CD14-positive monocyte (primary cell): ENCODE data around the gene FRAS1. TPM values are rescaled to one million over a fixed set of nuclear protein-coding genes. Genes with fewer than 3 reads are reported as not detected.

Experiments used
- DNase-seq, 3 donors: peaks; one replicate each; pipeline ENCODE4 v3.0.0-alpha.2; 2011 to 2022
- H2AFZ ChIP-seq: 2 replicates; pipeline ENCODE4 v1.6.0; 2012; ENCODE audit warnings: mild to moderate bottlenecking, low read depth, low read length, inconsistent platforms; ENCODE audit not compliant: insufficient read depth, poor library complexity, severe bottlenecking
- H3K27ac ChIP-seq, 2 donors: 1 replicate in 1 of 2; 2 replicates in 1 of 2; pipeline ENCODE4 v1.5.1; 2012 to 2013; ENCODE audit warnings: low read length in 2 of 2, control low read depth in 1 of 2, inconsistent platforms in 1 of 2, low read depth in 1 of 2, mild to moderate bottlenecking in 1 of 2
- H3K27me3 ChIP-seq, 2 donors: one replicate each; pipeline versions ENCODE4 v1.6.0 to v1.6.1; 2011 to 2013; ENCODE audit warnings: low read length in 2 of 2; ENCODE audit not compliant: control insufficient read depth in 2 of 2, insufficient read depth in 2 of 2
- H3K36me3 ChIP-seq, 2 donors: replicated peaks in 1 of 2; 1 replicate in 1 of 2; 2 replicates in 1 of 2; pipeline versions ENCODE4 v1.5.1 to v1.6.1; 2012 to 2013; ENCODE audit warnings: low read length in 2 of 2, control low read depth in 1 of 2, inconsistent platforms in 1 of 2, mild to moderate bottlenecking in 1 of 2; ENCODE audit not compliant: insufficient read depth in 2 of 2, control insufficient read depth in 1 of 2
- H3K4me1 ChIP-seq, 2 donors: 1 replicate in 1 of 2; 2 replicates in 1 of 2; pipeline versions ENCODE4 v1.5.1 to v1.6.1; 2012 to 2013; ENCODE audit warnings: low read length in 2 of 2, control low read depth in 1 of 2, inconsistent platforms in 1 of 2, mild to moderate bottlenecking in 1 of 2, moderate library complexity in 1 of 2; ENCODE audit not compliant: insufficient read depth in 2 of 2, control insufficient read depth in 1 of 2
- H3K4me2 ChIP-seq: replicated peaks from 2 replicates; pipeline ENCODE3; 2012; ENCODE audit warnings: low read length, moderate library complexity, mild to moderate bottlenecking; ENCODE audit not compliant: poor library complexity, severe bottlenecking; ENCODE audit errors: extremely low read depth
- H3K4me3 ChIP-seq, 3 experiments: fragments of 200-600 bp in 1 of 3; sonication (generic) in 1 of 3; replicated peaks in 1 of 3; 1 replicate in 2 of 3; 2 replicates in 1 of 3; pipeline ENCODE4 v1.5.1; 2011 to 2013; ENCODE audit warnings: low read length in 3 of 3, mild to moderate bottlenecking in 3 of 3, control low read depth in 2 of 3, low read depth in 2 of 3, inconsistent platforms in 1 of 3, moderate library complexity in 1 of 3
- H3K79me2 ChIP-seq: 2 replicates; pipeline ENCODE4 v1.6.0; 2012; ENCODE audit warnings: mild to moderate bottlenecking, control low read depth, inconsistent platforms, low read length, moderate library complexity; ENCODE audit not compliant: insufficient read depth
- H3K9ac ChIP-seq: 2 replicates; pipeline ENCODE4 v1.6.0; 2017; ENCODE audit warnings: low read length, mild to moderate bottlenecking; ENCODE audit not compliant: insufficient read depth, poor library complexity, severe bottlenecking
- H3K9me3 ChIP-seq, 2 donors: replicated peaks in 1 of 2; 1 replicate in 1 of 2; 2 replicates in 1 of 2; pipeline versions ENCODE4 v1.5.1 to v1.6.1; 2012 to 2013; ENCODE audit warnings: low read length in 2 of 2, control low read depth in 1 of 2; ENCODE audit not compliant: control insufficient read depth in 1 of 2, insufficient read depth in 1 of 2
- H4K20me1 ChIP-seq: 2 replicates; pipeline ENCODE4 v1.6.0; 2012; ENCODE audit warnings: mild to moderate bottlenecking, low read length, control low read depth, moderate library complexity; ENCODE audit not compliant: insufficient read depth
- H3K27ac Mint-ChIP-seq, 7 donors: one replicate each; pipeline ENCODE4 v1.8.0; 2020; ENCODE audit warnings: mild to moderate bottlenecking in 7 of 7, mixed read lengths in 7 of 7, moderate library complexity in 6 of 7, inconsistent platforms in 2 of 7
- H3K27me3 Mint-ChIP-seq, 3 donors: one replicate each; pipeline ENCODE4 v1.8.0; 2021 to 2022; ENCODE audit warnings: low read depth in 3 of 3, mild to moderate bottlenecking in 3 of 3, mixed read lengths in 3 of 3, moderate library complexity in 3 of 3, inconsistent platforms in 1 of 3
- H3K36me3 Mint-ChIP-seq, 2 donors: one replicate each; pipeline ENCODE4 v1.8.0; 2020; ENCODE audit warnings: mixed read lengths in 2 of 2, inconsistent platforms in 1 of 2, mild to moderate bottlenecking in 1 of 2
- H3K4me1 Mint-ChIP-seq: one replicate; pipeline ENCODE4 v1.8.0; 2020; ENCODE audit warnings: mild to moderate bottlenecking, mixed read lengths
- H3K4me3 Mint-ChIP-seq, 2 donors: one replicate each; pipeline ENCODE4 v1.8.0; 2020; ENCODE audit warnings: mild to moderate bottlenecking in 2 of 2, mixed read lengths in 2 of 2, moderate library complexity in 1 of 2
- H3K9me3 Mint-ChIP-seq, 7 donors: one replicate each; pipeline ENCODE4 v1.8.0; 2020 to 2022; ENCODE audit warnings: mixed read lengths in 7 of 7, mild to moderate bottlenecking in 6 of 7, moderate library complexity in 6 of 7, inconsistent platforms in 2 of 7
- CTCF ChIP-seq: fragments of 200-600 bp; IDR thresholded peaks from one replicate; pipeline ENCODE4 v1.8.0; 2022; ENCODE audit warnings: antibody characterized with exemption, mild to moderate bottlenecking
- WGBS: methylation state at CpG from one replicate; pipeline ENCODE4 v1.1.5; 2013; ENCODE audit warnings: missing lambda C conversion rate; ENCODE audit not compliant: insufficient coverage; 5-methylcytosine and 5-hydroxymethylcytosine counted together
- intact Hi-C, 2 donors: fragments of 100-400 bp; cut with micrococcal nuclease; formaldehyde crosslinking; loops; one replicate each; pipeline versions ENCODE4 v1.15.0 to v1.15.1; 2023
- polyA plus RNA-seq, 3 donors: library from polyadenylated mRNA; depleted of rRNA in 1 of 3; unstranded in 2 of 3; stranded (reverse) in 1 of 3; fragments of 300-500 nt in 2 of 3; fragments of >200 nt in 1 of 3; fragmentation: Illumina TruSeq in 2 of 3; gene quantifications; 1 replicate in 2 of 3; 2 replicates in 1 of 3; pipeline ENCODE4 v1.2.3, GENCODE V29; 2012 to 2021

FRAS1 gene
- polyA plus RNA-seq, 3 donors = not detected

DNA sequence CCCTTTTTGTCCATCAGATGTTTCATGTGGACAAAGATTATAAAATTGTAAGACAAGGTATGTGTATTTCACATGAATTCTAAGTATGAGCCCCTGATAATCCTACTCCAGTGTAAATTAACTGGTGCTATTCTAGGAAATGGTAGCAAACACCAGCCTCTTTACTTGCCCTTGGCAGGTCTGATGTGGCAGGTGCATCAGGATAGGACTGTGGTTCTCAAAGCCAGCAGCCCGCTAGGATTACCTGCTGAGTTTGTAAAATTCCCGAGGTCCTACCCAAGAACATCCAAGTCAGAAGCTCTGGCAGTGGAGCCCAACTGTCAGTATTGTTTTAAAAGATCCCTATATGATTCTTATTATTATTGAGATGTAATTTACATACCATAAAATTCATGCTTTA lies 320.4 kb downstream of the FRAS1 start:
- H3K27me3 Mint-ChIP-seq = peaks cover 0 to 2% (median 0%) of the 10 kb centered on the region in 3 donors
- Histone ChIP-seq H3K27ac (no peak overlapping the region), H3K9ac (no peak overlapping the region), H3K4me2 (no peak overlapping the region), H3K36me3 (no peaks in the 10 kb centered on the region), H4K20me1 (no peaks in the 10 kb centered on the region), H3K4me1 (no peaks in the 10 kb centered on the region), H3K4me3 (no peak overlapping the region), H3K27me3 (no peaks in the 10 kb centered on the region), H3K9me3 (no peaks in the 10 kb centered on the region), H2AFZ (no peak overlapping the region), H3K79me2 (no peaks in the 10 kb centered on the region)
- H3K4me3 Mint-ChIP-seq = no peak overlapping the region
- H3K4me1 Mint-ChIP-seq = no peaks in the 10 kb centered on the region
- no peak overlapping the region for H3K27ac Mint-ChIP-seq
- H3K9me3 Mint-ChIP-seq = peaks cover 0 to 2% (median 0%) of the 10 kb centered on the region in 7 donors
- H3K36me3 Mint-ChIP-seq = no peaks in the 10 kb centered on the region
- intact Hi-C loops = no loop called here
- WGBS = no CpG with 5 or more reads among the region's 2 CpGs
- no peak for TF ChIP-seq CTCF
- no peak for DNase-seq

- H4K20me1 ChIP-seq = no peaks in the 10 kb centered on the region
- no peak overlapping the region for H3K4me3 Mint-ChIP-seq
These were observed 321.9 kb downstream of the FRAS1 start for GRCh38 chr4:78379040-78379439.

More at GRCh38 chr4:78379040-78379439, 321.9 kb downstream of the FRAS1 start:
- Mint-ChIP-seq H3K9me3 (peaks cover 0 to 5% (median 0%) of the 10 kb centered on the region in 7 donors), H3K27ac (no peak overlapping the region), H3K36me3 (no peaks in the 10 kb centered on the region), H3K27me3 (peaks cover 0 to 5% (median 2%) of the 10 kb centered on the region in 3 donors), H3K4me1 (no peaks in the 10 kb centered on the region)
- H2AFZ ChIP-seq = no peak overlapping the region
- TF ChIP-seq CTCF = no peak
- intact Hi-C loops = no loop called here
- 86% methylated on average over 3 of the region's 4 CpGs for WGBS
- H3K4me2 ChIP-seq = no peak overlapping the region
- DNase-seq = no peak
- no peaks in the 10 kb centered on the region for H3K9me3 ChIP-seq
- no peaks in the 10 kb centered on the region for H3K4me1 ChIP-seq
- no peak overlapping the region for H3K4me3 ChIP-seq
- no peaks in the 10 kb centered on the region for H3K27me3 ChIP-seq
- no peak overlapping the region for H3K27ac ChIP-seq
- H3K79me2 ChIP-seq = no peaks in the 10 kb centered on the region
- H3K36me3 ChIP-seq = no peaks in the 10 kb centered on the region
- no peak overlapping the region for H3K9ac ChIP-seq
